Large intestine (tissue), 3 donors: Measurements from ENCODE around the gene KBTBD2. TPM values are rescaled to one million over a fixed set of nuclear protein-coding genes. Genes with fewer than 3 reads are reported as not detected.
"Not testable (repeated sequence)": the region's sequence is repeated elsewhere in the genome, so short reads cannot be mapped to it uniquely, and the experiment has no call there.

Experiments
- DNase-seq, 2 donors: peaks; one replicate each; pipeline versions ENCODE4 v3.0.0 to v3.0.0-alpha.2; 2013
- H3K27ac ChIP-seq: one replicate; pipeline ENCODE4 v1.5.1; 2013; ENCODE audit warnings: low read length
- H3K27me3 ChIP-seq: 2 replicates; pipeline ENCODE4 v1.6.1; 2013; ENCODE audit warnings: low read length; ENCODE audit not compliant: control insufficient read depth, insufficient read depth
- H3K36me3 ChIP-seq: 2 replicates; pipeline ENCODE4 v1.6.1; 2013; ENCODE audit warnings: low read length; ENCODE audit not compliant: control insufficient read depth, insufficient read depth
- H3K4me1 ChIP-seq: one replicate; pipeline ENCODE4 v1.6.1; 2013; ENCODE audit warnings: low read length; ENCODE audit not compliant: control insufficient read depth, insufficient read depth
- H3K4me3 ChIP-seq: one replicate; pipeline ENCODE4 v1.5.1; 2013; ENCODE audit warnings: low read length
- H3K9me3 ChIP-seq: one replicate; pipeline ENCODE4 v1.6.1; 2013; ENCODE audit warnings: mild to moderate bottlenecking, low read depth, low read length, moderate library complexity; ENCODE audit not compliant: control insufficient read depth
- WGBS: methylation state at CpG from one replicate; pipeline ENCODE4 v1.1.5; 2013; ENCODE audit warnings: low lambda C conversion rate; ENCODE audit not compliant: insufficient coverage; 5-methylcytosine and 5-hydroxymethylcytosine counted together
- polyA plus RNA-seq: library from polyadenylated mRNA; unstranded; fragments of 120-200 nt; gene quantifications from one replicate; pipeline ENCODE4 v1.2.1, GENCODE V29; 2013

Gene KBTBD2
- polyA plus RNA-seq, 1 donor = 46.5 TPM

DNA sequence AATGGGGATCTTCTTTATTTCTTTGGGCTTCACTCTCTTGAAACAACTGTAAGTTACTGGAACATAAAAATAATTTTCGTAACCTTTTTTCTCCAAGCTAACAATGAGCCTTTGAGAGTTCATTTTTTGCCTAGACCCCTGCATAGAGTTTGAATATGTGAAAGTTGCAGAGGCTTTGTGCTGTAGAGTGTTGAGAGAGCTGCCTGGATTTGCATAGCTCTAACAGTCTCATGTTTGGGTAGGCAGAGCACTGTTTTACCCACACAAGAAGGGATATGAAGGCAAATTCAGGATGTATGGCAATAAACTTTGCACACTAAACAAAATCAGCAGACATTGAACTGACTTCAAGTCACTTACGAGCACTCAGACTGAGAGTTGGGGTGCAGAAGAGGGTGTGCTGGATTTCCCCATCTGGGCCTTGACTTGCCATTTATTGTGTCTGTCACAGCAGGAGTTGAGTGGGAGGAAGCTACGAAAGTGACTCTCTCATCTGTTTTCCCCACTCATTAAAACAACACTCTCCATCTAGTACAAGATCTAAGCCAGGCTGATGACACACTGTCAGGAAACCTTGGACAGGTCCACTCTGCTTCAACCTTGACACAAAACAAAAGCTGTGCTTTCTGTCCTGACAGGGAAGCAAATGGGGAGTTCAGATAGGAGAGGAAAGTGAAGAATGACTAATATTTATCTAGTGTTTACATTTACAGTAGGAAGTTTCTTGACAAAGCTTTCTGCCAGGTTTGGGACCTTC lies 62.4 kb downstream of the KBTBD2 start:
- not testable (repeated sequence) for H3K36me3 ChIP-seq, H3K27ac ChIP-seq, H3K4me1 ChIP-seq, H3K9me3 ChIP-seq, H3K27me3 ChIP-seq, DNase-seq, H3K4me3 ChIP-seq
- no CpG with 5 or more reads among the region's 3 CpGs for WGBS

Other genes starting within 250 kb of the KBTBD2 start
- 67.8 TPM for gene FKBP9, start 65.7 kb upstream of the KBTBD2 start, polyA plus RNA-seq
- gene NT5C3A, start 171.0 kb upstream of the KBTBD2 start, polyA plus RNA-seq = 84.6 TPM
- gene RP9, start 217.6 kb upstream of the KBTBD2 start, polyA plus RNA-seq = 19.3 TPM
- gene BBS9, start 237.8 kb upstream of the KBTBD2 start, polyA plus RNA-seq = 8.8 TPM